Measurements from ENCODE around the gene TTC29. TPM values are rescaled to one million over a fixed set of nuclear protein-coding genes. Genes with fewer than 3 reads are reported as not detected.

The TTC29 gene
- total and polyA plus RNA-seq, 2 experiments from 2014 or later, result not detected

GRCh38 chr4:146916479-146917076, 29.1 kb downstream of the TTC29 start:
- Histone ChIP-seq H3K4me2 (ENCODE audit: unreplicated experiment) (no peak overlapping the region), H2AFZ (no peak overlapping the region), H3K9me3 (ENCODE audit: low read depth) (no peaks in the 10 kb centered on the region), H3K9me2 (ENCODE audit: insufficient read depth) (no peaks in the 10 kb centered on the region), H3F3A (ENCODE audit: insufficient read depth) (no peaks in the 10 kb centered on the region), H4K20me1 (ENCODE audit: insufficient read depth) (no peaks in the 10 kb centered on the region), H3K27ac (no peak overlapping the region), H3K4me1 (ENCODE audit: insufficient read depth) (no peaks in the 10 kb centered on the region), H3K9ac (no peak overlapping the region), H3K36me3 (ENCODE audit: low read depth) (no peaks in the 10 kb centered on the region), H3K4me3 (no peak overlapping the region), H3K27me3 (replicated peaks; ENCODE audit: insufficient read depth) (no peaks in the 10 kb centered on the region), H3K79me2 (ENCODE audit: insufficient read depth) (no peaks in the 10 kb centered on the region)
- peak; percentile 62 for DNase-seq
- in situ Hi-C loops (cut with MboI), result loop anchor here (10.0 kb wide), 1 partner anchor 582 kb away; no protein-coding TSS in a partner anchor
- TF ChIP-seq EZH2 (IDR thresholded peaks at IDR 0.05; ENCODE audit: insufficient read depth, poor library complexity, severe bottlenecking), result no peak
- TF ChIP-seq EZH2phosphoT487 (IDR thresholded peaks at IDR 0.05; ENCODE audit: insufficient read depth, low read depth), result no peak

GRCh38 chr4:146915132-146915531, 30.5 kb downstream of the TTC29 start:
- no peak for TF ChIP-seq EZH2 (IDR thresholded peaks at IDR 0.05; ENCODE audit: insufficient read depth, poor library complexity, severe bottlenecking)
- no peak for TF ChIP-seq EZH2phosphoT487 (IDR thresholded peaks at IDR 0.05; ENCODE audit: insufficient read depth, low read depth)
- H3K4me1 ChIP-seq (ENCODE audit: insufficient read depth), result no peaks in the 10 kb centered on the region
- DNase-seq, result no peak

DNA sequence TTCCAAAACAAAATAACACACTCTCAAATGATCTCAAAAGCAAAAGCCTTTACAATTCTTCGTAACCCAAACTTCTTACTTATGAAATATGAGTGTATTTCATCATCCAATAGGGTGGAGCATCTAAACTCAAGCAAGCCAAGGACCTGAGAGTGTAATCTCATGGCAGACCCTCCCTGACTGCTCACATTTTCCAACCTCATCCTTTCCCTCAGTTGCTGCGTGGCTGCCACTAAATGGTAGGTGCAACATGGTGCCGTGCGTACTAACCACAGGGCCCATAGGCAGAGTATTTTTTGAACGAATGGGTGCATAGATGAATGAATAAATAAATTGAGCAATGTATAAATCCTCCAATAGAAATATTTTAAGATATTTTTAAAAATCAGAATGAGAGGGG, 45.4 kb downstream of the TTC29 start:
- WGBS, 2 experiments (ENCODE audit: low coverage in 1 of 2, low lambda C conversion rate in 2 of 2, missing lambda C conversion rate in 2 of 2), result 70 to 75% methylated on average over 5 of the region's 5 CpGs
- no peak overlapping the region for H3K4me2 ChIP-seq (ENCODE audit: unreplicated experiment)
- H3K9me2 ChIP-seq (ENCODE audit: insufficient read depth), result no peaks in the 10 kb centered on the region
- no peaks in the 10 kb centered on the region for H3K79me2 ChIP-seq (ENCODE audit: insufficient read depth)
- no peak for DNase-seq
- H3K27ac ChIP-seq, result no peak overlapping the region
- in situ Hi-C loops (cut with MboI), result no loop called here
- H4K20me1 ChIP-seq (ENCODE audit: insufficient read depth), result no peaks in the 10 kb centered on the region
- no peaks in the 10 kb centered on the region for H3K27me3 ChIP-seq (replicated peaks; ENCODE audit: insufficient read depth)
- H3K4me1 ChIP-seq (ENCODE audit: insufficient read depth), result no peaks in the 10 kb centered on the region
- no peak overlapping the region for H2AFZ ChIP-seq
- H3F3A ChIP-seq (ENCODE audit: insufficient read depth), result no peaks in the 10 kb centered on the region
- no peaks in the 10 kb centered on the region for H3K9me3 ChIP-seq (ENCODE audit: low read depth)
- no peak overlapping the region for H3K9ac ChIP-seq
- no peaks in the 10 kb centered on the region for H3K36me3 ChIP-seq (ENCODE audit: low read depth)
- no peak for TF ChIP-seq EZH2 (IDR thresholded peaks at IDR 0.05; ENCODE audit: insufficient read depth, poor library complexity, severe bottlenecking)
- TF ChIP-seq EZH2phosphoT487 (IDR thresholded peaks at IDR 0.05; ENCODE audit: insufficient read depth, low read depth), result no peak
- no peak overlapping the region for H3K4me3 ChIP-seq

More at GRCh38 chr4:146915132-146915531, 30.5 kb downstream of the TTC29 start:
- Histone ChIP-seq H4K20me1 (ENCODE audit: insufficient read depth) (no peaks in the 10 kb centered on the region), H3K9me3 (ENCODE audit: low read depth) (no peaks in the 10 kb centered on the region), H3F3A (ENCODE audit: insufficient read depth) (no peaks in the 10 kb centered on the region), H3K9ac (no peak overlapping the region), H3K36me3 (ENCODE audit: low read depth) (no peaks in the 10 kb centered on the region), H3K4me2 (ENCODE audit: unreplicated experiment) (no peak overlapping the region), H3K9me2 (ENCODE audit: insufficient read depth) (no peaks in the 10 kb centered on the region), H3K79me2 (ENCODE audit: insufficient read depth) (no peaks in the 10 kb centered on the region), H3K4me3 (no peak overlapping the region), H3K27me3 (replicated peaks; ENCODE audit: insufficient read depth) (no peaks in the 10 kb centered on the region), H3K27ac (no peak overlapping the region), H2AFZ (no peak overlapping the region)
- in situ Hi-C loops (cut with MboI), result loop anchor here (10.0 kb wide), 1 partner anchor 580 kb away; no protein-coding TSS in a partner anchor
- WGBS, 2 experiments (ENCODE audit: low coverage in 1 of 2, low lambda C conversion rate in 2 of 2, missing lambda C conversion rate in 2 of 2), result 84 to 90% methylated on average over 1 of the region's 1 CpG

DNA sequence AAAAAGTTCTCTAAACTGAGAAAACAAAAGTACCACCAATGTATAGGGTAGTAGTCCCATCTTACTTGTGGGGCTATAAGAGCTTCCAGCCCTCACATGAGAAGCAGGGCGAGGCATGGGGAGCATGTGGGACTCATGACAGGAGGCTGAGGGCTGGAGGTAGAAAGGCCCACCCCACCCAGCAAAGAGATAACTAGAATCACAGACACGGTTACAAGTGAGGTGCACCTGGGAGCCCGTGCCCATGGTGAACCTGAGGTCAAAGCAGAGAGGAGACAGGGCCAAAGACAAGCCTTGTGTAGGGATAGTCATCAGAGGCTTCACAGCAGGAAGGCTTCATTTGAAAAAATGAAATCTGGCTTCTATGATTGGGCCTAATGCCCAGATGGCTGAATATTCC, 55.4 kb downstream of the TTC29 start:
- in situ Hi-C loops (cut with MboI), result no loop called here
- no peak overlapping the region for H3K9ac ChIP-seq
- no peak for DNase-seq
- no peak for TF ChIP-seq EZH2 (IDR thresholded peaks at IDR 0.05; ENCODE audit: insufficient read depth, poor library complexity, severe bottlenecking)
- no peak for TF ChIP-seq EZH2phosphoT487 (IDR thresholded peaks at IDR 0.05; ENCODE audit: insufficient read depth, low read depth)
- no peaks in the 10 kb centered on the region for H3K9me2 ChIP-seq (ENCODE audit: insufficient read depth)
- H3K79me2 ChIP-seq (ENCODE audit: insufficient read depth), result no peaks in the 10 kb centered on the region
- H3K9me3 ChIP-seq (ENCODE audit: low read depth), result no peaks in the 10 kb centered on the region
- H3K27me3 ChIP-seq (replicated peaks; ENCODE audit: insufficient read depth), result no peaks in the 10 kb centered on the region
- H3F3A ChIP-seq (ENCODE audit: insufficient read depth), result no peaks in the 10 kb centered on the region
- no peaks in the 10 kb centered on the region for H3K36me3 ChIP-seq (ENCODE audit: low read depth)
- no peak overlapping the region for H3K27ac ChIP-seq
- no peaks in the 10 kb centered on the region for H4K20me1 ChIP-seq (ENCODE audit: insufficient read depth)
- H3K4me2 ChIP-seq (ENCODE audit: unreplicated experiment), result no peak overlapping the region
- no peak overlapping the region for H3K4me3 ChIP-seq
- H2AFZ ChIP-seq, result no peak overlapping the region
- H3K4me1 ChIP-seq (ENCODE audit: insufficient read depth), result no peaks in the 10 kb centered on the region
- WGBS, 2 experiments (ENCODE audit: low coverage in 1 of 2, low lambda C conversion rate in 2 of 2, missing lambda C conversion rate in 2 of 2), result 18 to 31% methylated on average over 3 of the region's 3 CpGs

DNA sequence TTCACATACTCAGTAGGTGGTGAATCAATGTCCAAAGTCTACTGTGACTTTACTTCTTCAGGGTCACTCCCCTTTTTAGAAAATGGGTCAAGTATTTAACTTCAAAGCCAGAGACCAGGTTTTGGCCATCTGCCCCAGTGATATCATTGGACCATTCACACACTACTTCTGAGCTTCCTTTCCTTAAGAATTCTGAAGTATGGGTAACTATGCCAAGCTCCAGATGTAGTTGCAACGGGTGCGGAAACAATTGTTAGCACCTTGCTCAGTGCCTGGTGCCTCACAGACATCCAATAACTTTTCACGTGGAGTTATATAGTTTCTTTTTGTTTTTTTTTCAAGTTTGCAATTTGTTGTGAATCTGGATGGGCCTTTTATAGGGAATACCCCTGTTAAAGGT, 62.6 kb downstream of the TTC29 start:
- H3K4me2 ChIP-seq (ENCODE audit: unreplicated experiment), result no peak overlapping the region
- H3K9ac ChIP-seq, result no peak overlapping the region
- H4K20me1 ChIP-seq (ENCODE audit: insufficient read depth), result no peaks in the 10 kb centered on the region
- no peaks in the 10 kb centered on the region for H3F3A ChIP-seq (ENCODE audit: insufficient read depth)
- no peaks in the 10 kb centered on the region for H3K79me2 ChIP-seq (ENCODE audit: insufficient read depth)
- no peak for DNase-seq
- in situ Hi-C loops (cut with MboI), result no loop called here
- no peak overlapping the region for H3K27ac ChIP-seq
- H3K4me1 ChIP-seq (ENCODE audit: insufficient read depth), result no peaks in the 10 kb centered on the region
- H3K4me3 ChIP-seq, result no peak overlapping the region
- no peaks in the 10 kb centered on the region for H3K9me2 ChIP-seq (ENCODE audit: insufficient read depth)
- WGBS, 2 experiments (ENCODE audit: low coverage in 1 of 2, low lambda C conversion rate in 2 of 2, missing lambda C conversion rate in 2 of 2), result 74 to 85% methylated on average over 3 of the region's 3 CpGs
- H3K36me3 ChIP-seq (ENCODE audit: low read depth), result no peaks in the 10 kb centered on the region
- TF ChIP-seq EZH2phosphoT487 (IDR thresholded peaks at IDR 0.05; ENCODE audit: insufficient read depth, low read depth) (no peak), EZH2 (IDR thresholded peaks at IDR 0.05; ENCODE audit: insufficient read depth, poor library complexity, severe bottlenecking) (no peak)
- H3K27me3 ChIP-seq (replicated peaks; ENCODE audit: insufficient read depth), result peaks cover 11% of the 10 kb centered on the region
- no peak overlapping the region for H2AFZ ChIP-seq
- H3K9me3 ChIP-seq (ENCODE audit: low read depth), result no peaks in the 10 kb centered on the region

Measured in GM23248 (cell line).